Stimulated activated CD4-positive, alpha-beta T cell treated with anti-CD3 and anti-CD28 coated beads, Interleukin-12 subunit alpha, Interleukin-12 subunit beta, amount 100 ng/mL, for 4 hours (primary cell): ENCODE measurements around the gene CHD6.

Source experiments
- DNase-seq: peaks from one replicate; pipeline ENCODE4 v3.0.0-alpha.2; 2020

CHD6 gene

DNA sequence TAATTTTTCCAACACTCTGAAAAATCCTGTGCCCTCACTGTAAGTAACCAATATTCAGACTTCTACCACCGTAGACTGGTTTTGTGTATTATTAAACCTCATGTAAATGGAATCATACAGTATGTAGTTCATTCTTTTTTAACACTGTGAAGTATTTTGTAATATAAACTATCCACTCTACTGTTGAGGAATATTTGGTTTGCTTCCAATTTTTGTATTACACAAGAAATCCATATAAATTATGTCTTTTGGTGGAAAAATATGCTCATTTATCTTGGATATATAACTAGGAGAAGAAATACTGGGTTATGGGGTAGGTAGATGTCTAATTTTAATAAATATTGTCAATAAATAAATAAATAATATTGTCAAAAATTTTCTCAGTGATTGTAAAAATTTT is 116.8 kb downstream of the CHD6 start:
- no peak for DNase-seq

DNA sequence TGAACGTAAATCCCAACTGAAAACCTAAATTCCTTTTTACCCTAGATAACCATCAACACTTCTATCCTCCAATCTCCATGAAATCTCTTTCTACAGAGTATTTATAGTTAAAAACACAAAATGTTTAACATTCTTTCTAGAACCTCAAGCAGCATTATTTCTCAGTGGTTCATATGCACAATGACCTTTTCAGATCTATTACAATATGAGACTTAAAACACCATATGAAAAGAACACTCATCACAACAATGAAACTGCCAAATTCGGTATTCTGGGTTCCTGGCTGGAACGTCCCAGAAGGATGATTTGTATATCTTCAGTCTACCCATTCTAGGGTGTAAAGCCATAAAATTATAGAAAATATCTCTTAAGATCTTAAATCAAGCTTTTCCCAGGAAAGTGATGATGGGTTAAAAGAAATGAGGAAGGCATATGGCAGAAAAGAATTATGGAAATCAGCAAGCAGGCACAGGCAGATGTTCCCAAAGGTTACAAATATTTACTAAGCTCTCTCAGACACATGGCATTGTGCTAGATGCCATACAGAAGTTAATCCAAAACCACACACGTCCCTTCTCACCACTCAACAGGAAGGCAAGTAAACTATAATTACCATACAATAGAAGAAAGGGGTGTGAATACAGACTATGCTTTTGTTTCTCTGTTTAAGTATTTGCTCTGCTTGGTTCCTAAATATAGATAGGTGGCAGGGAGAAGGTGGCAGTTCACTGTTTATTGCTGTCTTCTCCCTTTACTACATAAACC is 118.0 kb downstream of the CHD6 start:
- DNase-seq: no peak

DNA sequence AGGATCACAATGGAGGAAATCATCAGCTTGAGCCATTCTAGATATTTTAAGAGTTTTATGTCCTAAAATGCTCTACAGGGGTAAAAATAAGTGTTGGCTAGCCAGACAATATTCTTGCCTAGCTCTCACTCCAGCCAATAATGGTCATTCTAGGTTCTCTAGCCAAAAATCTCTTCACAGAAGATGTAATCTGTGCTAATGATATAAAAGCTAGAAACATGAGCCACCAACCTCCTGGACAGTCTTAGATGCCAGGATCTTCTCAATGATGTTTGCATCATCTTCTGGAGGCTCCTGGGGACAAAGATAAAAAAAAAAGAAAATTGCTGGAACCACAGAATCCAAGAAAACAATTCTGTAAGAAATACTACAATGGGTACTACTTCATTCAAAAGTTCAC is 119.1 kb downstream of the CHD6 start:
- no peak for DNase-seq

DNA sequence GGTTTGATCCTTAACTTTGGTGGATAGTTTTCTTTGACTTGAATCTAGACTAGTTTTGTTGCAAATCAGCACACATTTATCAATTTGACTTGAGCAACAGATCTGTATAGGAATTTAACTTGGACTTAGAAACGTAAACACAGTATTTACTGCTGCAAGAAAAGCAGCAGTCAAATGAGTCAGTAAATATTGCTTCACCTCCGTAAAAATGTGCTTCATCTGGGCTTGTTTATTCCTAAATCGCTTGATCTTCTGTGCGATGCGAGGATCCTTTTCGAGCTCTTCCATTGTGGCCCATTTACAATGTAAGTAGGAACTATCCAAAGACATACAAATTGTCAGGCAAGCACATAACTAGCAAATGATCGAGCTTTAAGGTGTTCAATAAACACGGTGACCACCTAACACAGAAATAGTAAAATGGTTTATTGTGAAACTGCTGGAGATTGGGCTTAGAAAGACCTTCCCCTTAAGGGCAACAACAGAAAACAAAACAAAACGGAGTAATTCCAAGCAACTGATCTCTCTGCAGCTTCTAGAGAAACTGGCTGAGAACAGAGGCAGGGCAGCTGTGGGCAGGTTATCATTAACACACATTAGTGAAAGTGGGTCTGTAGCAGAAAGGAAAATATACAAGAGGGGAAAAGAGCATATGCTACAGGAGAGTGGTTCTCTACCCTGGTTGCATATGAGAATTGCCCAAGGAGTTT is 120.8 kb downstream of the CHD6 start:
- DNase-seq: no peak

DNA sequence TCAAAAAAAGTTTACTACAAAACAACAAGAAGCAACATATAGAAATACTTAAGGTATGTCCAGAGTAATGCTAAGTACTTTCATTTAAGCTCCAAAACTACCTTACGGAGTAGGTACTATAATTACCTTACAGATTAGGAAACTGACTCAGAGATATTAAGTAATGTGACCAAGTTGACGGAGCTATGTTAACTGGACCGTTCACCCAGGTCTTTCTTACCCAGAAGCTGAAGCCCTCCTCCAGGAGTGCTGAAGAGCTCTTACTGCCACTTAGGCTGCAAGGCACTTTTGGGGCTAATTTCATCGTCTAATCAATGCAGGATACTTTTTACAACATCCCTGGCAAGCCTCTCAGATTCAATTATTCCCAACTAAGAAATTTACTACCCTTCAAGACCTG is 123.7 kb downstream of the CHD6 start:
- DNase-seq: no peak

DNA sequence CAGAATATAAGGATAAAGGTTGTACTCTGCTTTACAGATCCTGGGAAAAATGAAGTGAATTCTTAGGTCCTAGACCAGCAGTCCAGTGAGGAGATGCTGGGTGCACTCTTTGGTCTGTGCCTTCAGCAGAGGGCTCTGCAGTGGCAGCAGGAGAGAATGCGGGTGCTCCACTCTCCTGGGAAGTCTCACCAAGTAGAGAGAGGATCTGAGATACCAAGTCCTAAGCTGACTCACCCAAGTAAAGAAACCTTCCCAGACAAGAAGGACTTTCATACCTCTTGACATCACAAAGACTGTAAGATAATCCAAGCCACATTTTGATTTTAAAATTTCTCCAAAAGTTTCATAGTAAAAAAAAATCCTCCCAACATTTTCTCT is 134.6 kb downstream of the CHD6 start:
- no peak for DNase-seq

DNA sequence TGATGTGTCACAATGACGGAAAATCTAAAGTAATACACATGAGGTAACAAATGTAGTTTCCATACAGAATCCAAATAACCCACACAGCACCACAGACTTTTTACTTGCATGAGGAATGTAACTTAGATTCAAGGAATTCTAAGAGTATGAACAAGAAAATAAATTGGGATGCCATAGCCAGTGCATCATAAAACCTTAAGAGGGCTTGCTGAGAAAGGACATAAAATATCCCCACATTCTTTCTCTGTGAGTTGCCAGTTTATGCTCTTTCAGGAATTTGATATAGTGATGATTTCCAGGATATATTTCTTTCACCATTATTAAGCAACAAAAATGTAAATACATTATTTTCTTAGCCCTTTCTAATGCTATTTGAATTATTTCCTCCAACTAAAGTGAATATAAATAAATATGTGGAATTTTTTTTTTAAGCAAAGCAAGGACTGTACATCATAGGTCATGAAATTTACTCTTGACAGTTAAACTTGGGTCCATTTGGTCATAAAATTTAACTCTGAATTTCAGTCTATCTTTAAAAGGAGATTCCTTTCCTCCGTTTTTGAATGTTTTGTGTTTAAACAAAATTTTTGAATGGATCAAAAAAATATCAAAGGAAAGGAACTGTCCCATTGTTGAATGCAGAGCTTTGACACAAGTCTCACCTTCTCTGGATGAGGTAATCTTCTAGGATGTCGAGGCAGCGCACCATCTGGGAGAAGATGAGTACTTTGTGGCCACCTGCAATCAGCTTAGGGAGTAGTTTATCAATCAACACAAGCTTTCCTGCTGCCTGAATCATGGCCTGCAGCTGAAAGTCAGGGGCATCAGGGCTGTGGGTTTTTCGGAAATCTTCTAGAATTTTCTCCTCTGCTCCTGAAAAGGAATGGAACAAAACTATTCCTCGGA is 135.3 kb downstream of the CHD6 start:
- no peak for DNase-seq

DNA sequence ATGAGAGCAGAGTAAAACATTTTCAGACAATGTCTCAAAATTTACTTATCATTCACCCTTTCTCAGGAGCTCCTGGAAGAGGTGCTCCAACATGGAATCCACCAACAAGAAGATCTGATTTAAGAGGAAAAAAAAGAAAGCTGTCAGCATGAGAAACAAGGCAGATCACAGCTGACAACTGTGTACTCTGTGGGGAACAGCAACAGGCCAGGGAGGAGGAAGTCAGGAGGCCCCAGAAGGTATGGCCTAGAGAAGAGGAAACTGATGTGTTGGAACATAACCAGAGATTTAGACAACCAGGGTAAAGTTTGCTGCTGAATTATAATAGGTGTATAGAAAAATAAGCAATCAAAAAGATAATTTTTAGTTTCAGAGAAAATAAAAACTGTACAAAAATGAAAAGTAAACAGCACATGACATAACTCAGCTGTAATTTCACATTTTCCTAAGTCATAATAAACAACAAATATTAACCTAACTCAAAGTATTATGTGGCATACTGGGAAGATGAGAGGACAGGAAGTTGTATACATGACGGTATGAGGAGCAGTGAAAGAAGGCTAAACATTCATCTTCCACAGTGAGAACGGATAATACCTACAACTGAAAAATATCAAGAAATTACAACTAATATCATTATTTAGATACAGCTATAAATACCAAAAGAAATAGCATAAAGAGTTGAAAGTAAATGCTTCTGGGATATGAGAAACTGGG is 138.0 kb downstream of the CHD6 start:
- DNase-seq: no peak

DNA sequence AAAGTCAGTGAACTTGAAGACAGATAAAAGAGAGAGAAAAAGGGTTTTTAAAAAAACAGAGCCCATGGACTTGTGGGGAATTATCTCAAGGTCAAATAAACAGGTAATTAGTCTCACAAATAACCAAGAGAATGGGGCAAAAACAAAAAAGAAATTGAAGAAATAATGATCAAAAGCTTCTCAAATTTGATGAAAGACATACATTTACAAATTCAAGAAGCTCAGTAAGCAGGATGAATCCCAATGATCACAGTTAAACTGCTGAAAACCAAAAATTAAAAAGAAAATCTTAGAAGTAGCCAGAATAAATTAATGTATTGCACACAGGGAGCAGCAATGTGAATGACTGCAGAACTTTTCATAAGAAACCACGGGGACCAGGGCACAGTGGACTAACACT is 139.1 kb downstream of the CHD6 start:
- no peak for DNase-seq

DNA sequence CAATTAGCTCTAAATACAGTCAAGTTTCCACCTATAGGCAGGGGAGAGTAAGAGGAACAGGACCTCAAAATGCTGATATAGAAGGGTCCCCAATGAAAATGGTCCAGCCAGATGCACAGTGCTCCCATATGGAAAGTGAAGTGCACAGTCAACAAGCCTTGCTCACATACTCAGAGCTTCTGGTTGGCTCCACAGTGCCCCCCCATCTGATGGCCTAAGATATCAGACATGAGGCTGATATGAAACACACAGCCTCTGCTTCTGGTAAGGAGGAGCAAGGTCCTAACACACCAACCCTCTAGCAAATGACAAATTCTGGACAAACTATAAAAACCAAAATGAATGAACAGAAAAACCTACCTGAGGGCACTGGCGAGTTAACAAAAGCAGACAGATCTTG is 140.2 kb downstream of the CHD6 start:
- DNase-seq: no peak

DNA sequence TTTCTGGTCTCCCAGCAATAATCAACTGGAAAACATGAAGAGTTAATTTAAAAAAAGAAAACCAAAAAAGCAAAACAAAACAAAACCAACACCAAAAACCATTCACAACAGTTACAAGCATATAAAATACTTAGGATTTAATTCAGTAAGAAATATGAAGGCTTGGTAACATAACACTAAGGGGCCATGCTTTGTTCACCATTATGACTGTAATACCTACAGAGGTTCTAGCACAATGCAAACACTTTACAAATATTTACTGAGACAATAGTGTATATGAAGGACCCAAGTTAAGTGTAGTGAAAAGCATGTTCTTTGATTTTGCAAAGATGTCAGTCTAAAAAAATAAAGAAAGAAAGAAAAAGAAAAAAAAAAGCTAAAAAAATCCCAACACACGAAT is 141.7 kb downstream of the CHD6 start:
- no peak for DNase-seq

DNA sequence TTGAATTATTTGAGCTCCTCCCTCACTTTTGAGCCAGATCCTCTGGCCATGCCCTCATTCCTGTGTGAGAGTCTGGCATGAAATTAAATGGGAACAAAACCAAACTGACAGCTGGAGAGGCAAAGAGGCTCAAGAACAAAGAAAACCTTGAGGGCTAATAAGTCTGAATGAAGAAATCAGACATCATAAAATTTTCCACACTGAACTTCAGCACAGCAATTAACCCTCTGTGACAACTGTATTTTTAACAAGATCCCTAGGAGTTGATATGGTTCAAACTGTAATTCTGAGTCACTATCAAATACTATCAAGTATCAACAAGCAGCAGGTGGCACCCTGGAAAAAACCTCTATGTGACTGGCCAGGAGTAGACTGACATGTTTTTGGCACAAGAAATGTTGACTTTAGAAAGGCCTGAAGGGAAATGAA is 142.2 kb downstream of the CHD6 start:
- no peak for DNase-seq

DNA sequence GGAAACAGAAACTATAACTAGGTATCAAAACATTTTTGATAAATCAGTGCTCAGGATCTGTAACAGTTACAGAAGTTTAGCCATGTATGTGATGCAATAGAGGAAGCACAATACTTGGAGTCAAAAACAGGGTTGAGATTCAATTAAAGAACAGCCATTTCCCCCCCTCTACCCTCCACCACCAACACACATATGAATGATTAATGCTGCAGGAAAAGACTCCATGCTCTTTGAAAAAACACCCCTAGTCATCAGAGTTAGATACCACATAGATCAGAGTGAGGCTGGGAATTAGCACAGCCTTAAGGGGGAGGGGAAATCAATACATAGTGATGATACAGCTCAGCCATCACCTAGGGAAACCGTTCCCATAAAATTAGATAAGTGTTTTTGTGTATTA is 142.7 kb downstream of the CHD6 start:
- no peak for DNase-seq

DNA sequence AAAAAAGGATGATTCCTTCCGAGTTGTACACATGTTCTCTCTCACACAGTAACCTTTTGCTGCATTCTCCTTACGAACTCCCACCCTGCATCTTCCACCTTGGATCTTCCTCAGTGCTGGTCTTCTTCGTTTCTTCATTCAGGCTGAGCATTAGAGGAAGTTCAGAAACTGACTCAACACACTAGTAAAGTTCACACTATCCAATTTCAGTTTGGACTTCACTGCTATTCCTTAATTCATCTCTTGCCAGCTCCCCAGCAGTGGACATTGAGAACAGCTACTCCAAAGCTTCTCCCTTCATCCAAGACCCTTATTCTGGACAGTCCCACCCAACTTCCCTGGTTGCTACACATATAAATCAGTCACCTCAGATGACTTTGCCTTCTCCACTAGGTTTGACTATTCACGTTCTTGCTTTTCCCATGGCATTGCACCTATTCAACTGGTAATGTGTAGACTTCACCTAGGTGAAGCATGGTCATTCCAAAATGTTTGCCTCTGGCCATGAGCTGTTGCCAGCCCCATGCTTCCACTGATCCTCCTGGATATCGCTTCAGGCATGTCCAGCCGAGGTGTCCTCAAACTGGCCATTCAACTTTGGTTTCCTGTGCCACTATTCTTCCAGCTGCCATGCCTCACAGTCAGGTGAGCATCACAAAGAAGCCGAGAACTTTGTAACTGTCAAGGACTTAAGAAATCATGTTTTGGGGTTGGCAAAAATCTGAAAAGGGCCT is 147.6 kb downstream of the CHD6 start:
- no peak for DNase-seq

DNA sequence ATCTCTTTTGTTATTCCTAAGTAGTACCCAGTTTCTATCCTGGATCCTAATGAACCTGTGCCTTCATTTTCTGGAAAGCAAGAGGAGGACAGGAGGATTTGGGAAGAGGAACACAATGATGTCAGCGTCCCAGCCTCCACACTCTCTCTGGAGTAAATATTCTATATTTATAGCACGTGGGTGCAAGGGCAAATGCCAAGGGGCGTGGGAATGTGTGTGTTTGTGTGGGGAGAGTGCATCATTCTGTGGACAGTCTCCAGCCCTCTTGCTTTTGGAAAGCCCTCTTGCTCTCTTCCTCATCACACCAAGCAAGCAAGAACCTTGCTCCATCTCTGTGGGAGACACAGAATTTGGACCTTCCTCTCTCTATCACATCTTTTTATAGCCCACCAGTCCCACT is 148.3 kb downstream of the CHD6 start:
- DNase-seq: no peak

DNA sequence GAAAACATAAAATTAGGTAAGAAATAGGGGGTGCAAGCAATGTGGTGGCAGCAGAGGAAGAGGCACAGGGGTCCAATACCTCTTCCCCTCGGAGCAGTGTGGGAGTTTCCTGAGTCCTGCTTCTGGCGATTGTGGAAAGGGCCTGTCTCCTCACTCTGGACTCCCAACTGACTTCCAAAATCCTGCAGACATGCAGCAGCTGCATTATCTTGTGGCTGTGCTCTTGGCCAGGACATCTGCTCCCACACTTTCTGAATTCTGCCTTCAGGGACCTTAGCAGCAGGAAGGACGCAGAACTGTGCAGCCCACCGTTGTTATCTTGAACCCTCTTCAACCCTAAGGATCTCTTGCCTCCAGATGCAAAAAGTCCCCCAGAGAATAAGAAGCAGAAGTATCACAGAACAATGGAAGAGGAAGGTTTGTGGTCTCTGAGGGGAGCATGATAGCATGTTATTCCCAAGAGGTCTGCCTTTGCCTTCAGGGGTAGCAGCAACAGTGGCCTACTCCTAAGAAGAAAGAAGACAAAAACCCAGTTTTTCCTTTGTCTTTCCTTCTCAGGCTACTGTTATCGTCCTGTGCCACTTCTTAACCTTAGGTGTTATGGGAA is 149.1 kb downstream of the CHD6 start:
- DNase-seq: no peak

DNA sequence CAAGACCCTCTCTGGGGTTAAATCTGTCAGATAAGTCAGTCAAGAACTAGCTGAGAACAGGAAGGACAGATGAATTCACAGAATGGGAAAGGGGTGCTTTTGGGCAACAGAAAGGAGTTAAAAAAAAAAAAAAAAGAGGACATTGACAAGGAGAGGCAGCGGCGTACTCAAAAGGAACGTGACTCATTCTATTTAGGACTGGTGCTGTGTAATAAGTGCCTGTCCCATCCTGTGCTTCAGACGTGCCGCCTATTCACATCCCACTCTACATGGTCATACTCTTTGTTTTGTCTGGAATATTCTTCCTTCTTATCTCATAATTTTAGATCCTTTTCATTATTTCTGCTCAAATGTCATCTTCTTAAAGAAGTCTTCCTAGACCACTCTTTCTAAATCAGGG is 150.5 kb downstream of the CHD6 start:
- DNase-seq: no peak

DNA sequence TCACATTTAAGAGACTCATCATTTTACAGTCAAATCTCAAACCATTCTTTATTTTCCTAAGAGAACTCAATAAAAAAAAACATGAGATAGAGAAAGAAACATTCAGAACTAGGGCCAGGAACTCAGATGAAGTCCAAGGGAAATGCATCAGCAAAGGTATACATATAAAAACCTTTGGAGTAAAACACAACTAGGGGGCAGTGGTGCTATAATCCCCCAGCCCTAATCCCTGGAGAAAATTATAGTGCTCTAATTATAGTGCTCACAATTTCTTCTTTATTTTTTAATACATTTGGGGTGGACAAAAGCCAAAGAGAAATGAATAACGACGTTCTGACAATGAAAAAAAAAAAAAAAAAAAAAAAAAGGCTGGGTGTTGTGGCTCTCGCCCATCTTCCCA is 151.0 kb downstream of the CHD6 start:
- no peak for DNase-seq

DNA sequence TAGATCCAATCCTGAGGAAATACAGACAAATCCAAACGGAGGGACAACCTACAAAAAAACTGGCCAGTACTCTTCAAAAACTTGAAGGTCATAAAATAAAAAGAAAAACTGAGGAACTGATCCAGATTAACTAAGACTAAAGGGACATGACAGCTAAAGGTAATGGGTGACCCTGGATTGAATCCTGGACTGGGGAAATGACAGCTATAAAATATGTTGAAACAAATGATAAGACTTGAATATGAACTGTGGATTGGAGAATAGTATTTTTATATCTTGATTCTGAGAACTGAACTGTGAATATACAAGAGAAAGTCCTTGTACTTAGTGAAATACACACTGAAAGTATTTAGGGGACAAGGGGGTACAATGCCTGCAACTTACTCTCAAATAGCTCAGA is 154.6 kb downstream of the CHD6 start:
- DNase-seq: no peak

DNA sequence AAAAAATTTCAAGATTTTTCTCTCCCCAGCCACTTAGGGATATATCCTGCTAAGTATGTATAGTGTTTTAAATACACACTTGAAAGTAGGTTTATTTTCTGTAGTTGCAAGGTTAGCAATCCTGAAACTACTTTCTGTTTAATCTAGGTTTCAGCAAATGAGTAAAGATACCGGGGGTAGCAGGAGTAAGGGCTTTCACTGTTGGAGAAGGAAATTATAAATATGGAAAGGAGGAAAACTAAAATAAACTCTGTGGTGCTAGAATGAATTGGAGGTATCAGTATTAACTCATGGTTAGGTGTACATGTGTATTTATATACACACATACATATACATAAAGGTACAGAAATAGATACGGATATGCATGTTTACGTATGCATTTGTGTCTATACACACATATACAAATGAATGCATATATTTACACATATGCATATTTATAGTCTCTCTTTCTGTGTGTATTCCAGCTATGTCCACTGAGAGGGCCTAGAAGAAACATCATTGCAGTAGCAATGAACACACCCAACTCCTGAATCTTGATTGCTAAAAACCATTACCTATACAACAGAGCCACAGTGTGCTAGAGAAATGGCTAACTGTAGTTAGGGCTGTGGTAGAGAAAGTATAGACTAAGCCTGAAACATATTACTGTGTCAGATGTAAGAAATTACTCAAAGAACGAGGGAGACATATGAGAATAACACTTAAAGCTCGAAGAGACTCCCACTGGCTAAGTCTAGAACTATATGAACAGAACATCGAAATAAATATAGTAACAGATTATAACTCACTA is 155.6 kb downstream of the CHD6 start:
- DNase-seq: no peak

DNA sequence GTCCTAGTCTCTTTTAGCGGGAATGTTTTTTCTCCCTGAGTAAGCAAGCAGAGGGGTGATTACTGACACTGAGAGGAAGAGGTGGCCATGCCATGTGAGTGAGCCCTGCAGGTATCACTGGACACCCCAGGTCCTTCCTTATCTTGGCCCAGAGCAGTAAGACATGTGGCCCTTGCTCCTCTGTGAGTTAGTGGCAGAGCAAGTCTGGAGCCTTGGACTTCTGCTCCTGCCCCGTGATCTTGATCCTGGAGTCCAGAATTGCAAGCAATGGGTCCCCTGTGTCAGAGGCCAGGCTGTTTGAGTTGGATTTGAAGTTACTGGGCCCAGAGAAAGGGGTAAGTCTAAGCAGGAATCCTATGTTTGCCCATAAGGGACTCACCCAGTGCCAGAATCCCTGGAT is 159.4 kb downstream of the CHD6 start:
- DNase-seq: no peak
